Germinal center (tissue), 1 donor: ENCODE results near the gene HOXA7.

Experiments used
- DNase-seq: peaks from one replicate; pipeline ENCODE4 v3.0.0; 2012; ENCODE audit warnings: mixed read lengths, low spot score

Gene HOXA7

GRCh38 chr7:27159266-27160144, 3.0 kb upstream of the HOXA7 start:
- DNase-seq = no peak

GRCh38 chr7:27158436-27159265, 2.2 kb upstream of the HOXA7 start:
- DNase-seq = no peak

GRCh38 chr7:27157702-27158431, 1.4 kb upstream of the HOXA7 start:
- no peak for DNase-seq

GRCh38 chr7:27156916-27157701, 634 bp upstream of the HOXA7 start:
- no peak for DNase-seq

- no peak for DNase-seq
These were observed 513 bp downstream of the HOXA7 start for GRCh38 chr7:27155816-27156507.

GRCh38 chr7:27154901-27155815, 1.3 kb downstream of the HOXA7 start:
- no peak for DNase-seq

GRCh38 chr7:27154369-27154768, 2.1 kb downstream of the HOXA7 start:
- no peak for DNase-seq

GRCh38 chr7:27153526-27153925, 2.9 kb downstream of the HOXA7 start:
- no peak for DNase-seq

GRCh38 chr7:27152816-27153442, 3.5 kb downstream of the HOXA7 start:
- DNase-seq = no peak

GRCh38 chr7:27151931-27152815, 4.3 kb downstream of the HOXA7 start, which contains the start of gene HOXA3:
HOXA3 (minus strand) TSS chr7:27152583; CDS start chr7:27110640, 41,943 bp downstream.
- DNase-seq = no peak

- no peak for DNase-seq
These were observed 5.0 kb downstream of the HOXA7 start for GRCh38 chr7:27151341-27151930.

GRCh38 chr7:27150568-27151340, 5.7 kb downstream of the HOXA7 start:
- peak; percentile 88 for DNase-seq

GRCh38 chr7:27149842-27150567, 6.5 kb downstream of the HOXA7 start:
- DNase-seq = no peak

- DNase-seq = no peak
These were observed 7.5 kb downstream of the HOXA7 start for GRCh38 chr7:27148756-27149641.

- DNase-seq = no peak
These were observed 8.3 kb downstream of the HOXA7 start for GRCh38 chr7:27148031-27148755.
